Stimulated activated CD4-positive, alpha-beta T cell treated with anti-CD3 and anti-CD28 coated beads, Interleukin-15, amount 100 ng/mL, for 1 hour (primary cell): ENCODE results near the gene ST6GALNAC3.
"Not testable (repeated sequence)": the region's sequence is repeated elsewhere in the genome, so short reads cannot be mapped to it uniquely, and the experiment has no call there.

Experiments
- DNase-seq, 2 donors: peaks; one replicate each; pipeline ENCODE4 v3.0.0-alpha.2; 2020; ENCODE audit warnings: low read depth in 1 of 2, low spot score in 1 of 2

ST6GALNAC3 gene

GRCh38 chr1:76070538-76070937, 4.0 kb upstream of the ST6GALNAC3 start:
- DNase-seq, result no peak

- no peak for DNase-seq
These were observed 1.1 kb upstream of the ST6GALNAC3 start for GRCh38 chr1:76073481-76073880.

GRCh38 chr1:76075188-76075489, 593 bp downstream of the ST6GALNAC3 start:
- no peak for DNase-seq

- no peak for DNase-seq
These were observed 1.3 kb downstream of the ST6GALNAC3 start for GRCh38 chr1:76075877-76076276.

- DNase-seq, result no peak
These were observed 5.1 kb downstream of the ST6GALNAC3 start for GRCh38 chr1:76079475-76080227.

GRCh38 chr1:76080552-76081079, 6.1 kb downstream of the ST6GALNAC3 start:
- no peak for DNase-seq

- DNase-seq, result no peak
These were observed 7.5 kb downstream of the ST6GALNAC3 start for GRCh38 chr1:76082062-76082461.

GRCh38 chr1:76083189-76083588, 8.6 kb downstream of the ST6GALNAC3 start:
- DNase-seq, result no peak

GRCh38 chr1:76084029-76084627, 9.6 kb downstream of the ST6GALNAC3 start:
- no peak for DNase-seq

- no peak for DNase-seq
These were observed 10.1 kb downstream of the ST6GALNAC3 start for GRCh38 chr1:76084685-76085084.

GRCh38 chr1:76086109-76086508, 11.6 kb downstream of the ST6GALNAC3 start:
- DNase-seq, result no peak

- DNase-seq, result no peak
These were observed 12.1 kb downstream of the ST6GALNAC3 start for GRCh38 chr1:76086597-76086996.

- DNase-seq, result no peak
These were observed 16.0 kb downstream of the ST6GALNAC3 start for GRCh38 chr1:76090283-76091203.

GRCh38 chr1:76092812-76093211, 18.3 kb downstream of the ST6GALNAC3 start:
- no peak for DNase-seq

GRCh38 chr1:76093522-76094312, 19.2 kb downstream of the ST6GALNAC3 start:
- no peak for DNase-seq

GRCh38 chr1:76095802-76096201, 21.3 kb downstream of the ST6GALNAC3 start:
- DNase-seq, result no peak

GRCh38 chr1:76097064-76097463, 22.5 kb downstream of the ST6GALNAC3 start:
- not testable (repeated sequence) for DNase-seq

- no peak for DNase-seq
These were observed 24.3 kb downstream of the ST6GALNAC3 start for GRCh38 chr1:76098845-76099244.

- DNase-seq, result no peak
These were observed 27.0 kb downstream of the ST6GALNAC3 start for GRCh38 chr1:76101548-76101947.

- DNase-seq, result no peak
These were observed 27.5 kb downstream of the ST6GALNAC3 start for GRCh38 chr1:76102046-76102445.

- DNase-seq, result no peak
These were observed 28.5 kb downstream of the ST6GALNAC3 start for GRCh38 chr1:76103034-76103433.
